HG02938 (cell line): ENCODE data around the gene PARVB.
A peak's percentile ranks its signal among the peaks of the same experiment; 100 is the strongest.

Experiments
- ATAC-seq: cut with Tn5 transposase; IDR thresholded peaks from one replicate; pipeline ENCODE4 v1.9.1; 2021; ENCODE audit warnings: mild to moderate bottlenecking, moderate library complexity; ENCODE audit not compliant: unreplicated experiment

The PARVB gene

GRCh38 chr22:44025171-44026065 lies 1.3 kb downstream of the PARVB start:
- peak; percentile 57 for ATAC-seq

DNA sequence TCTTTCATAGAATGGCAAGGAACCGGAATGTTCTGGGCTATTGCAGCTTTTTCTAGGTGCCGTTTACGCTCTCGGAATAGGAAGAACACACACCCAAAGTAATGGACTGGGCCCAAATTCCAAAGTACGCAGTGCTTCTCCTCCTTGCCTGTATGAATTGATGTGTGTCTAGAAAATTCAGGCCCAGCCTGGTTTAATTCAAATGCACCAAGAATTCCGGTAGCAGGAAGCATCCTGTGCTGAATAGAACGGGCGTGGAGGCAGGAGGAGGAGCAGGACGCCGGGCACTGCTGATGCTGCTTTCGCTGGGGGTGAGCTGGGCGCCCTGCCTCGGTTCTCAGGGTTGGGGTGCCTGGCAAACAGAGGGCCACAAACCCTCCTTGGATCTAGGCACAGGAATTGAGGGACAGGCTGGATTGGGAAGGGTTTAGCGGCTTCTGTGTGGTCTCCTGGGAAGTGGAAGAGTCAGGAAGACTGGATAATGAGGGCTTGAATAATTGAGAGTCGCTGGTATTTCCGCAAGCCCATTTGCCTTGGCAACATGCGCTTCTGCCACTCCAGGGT lies 2.0 kb downstream of the PARVB start:
- ATAC-seq = no peak

- peak; percentile 69 for ATAC-seq
Measured at GRCh38 chr22:44026630-44027511, 2.8 kb downstream of the PARVB start.

GRCh38 chr22:44028091-44028490 lies 4.0 kb downstream of the PARVB start:
- ATAC-seq = no peak

- ATAC-seq = no peak
Measured at GRCh38 chr22:44029069-44029468, 5.0 kb downstream of the PARVB start.

DNA sequence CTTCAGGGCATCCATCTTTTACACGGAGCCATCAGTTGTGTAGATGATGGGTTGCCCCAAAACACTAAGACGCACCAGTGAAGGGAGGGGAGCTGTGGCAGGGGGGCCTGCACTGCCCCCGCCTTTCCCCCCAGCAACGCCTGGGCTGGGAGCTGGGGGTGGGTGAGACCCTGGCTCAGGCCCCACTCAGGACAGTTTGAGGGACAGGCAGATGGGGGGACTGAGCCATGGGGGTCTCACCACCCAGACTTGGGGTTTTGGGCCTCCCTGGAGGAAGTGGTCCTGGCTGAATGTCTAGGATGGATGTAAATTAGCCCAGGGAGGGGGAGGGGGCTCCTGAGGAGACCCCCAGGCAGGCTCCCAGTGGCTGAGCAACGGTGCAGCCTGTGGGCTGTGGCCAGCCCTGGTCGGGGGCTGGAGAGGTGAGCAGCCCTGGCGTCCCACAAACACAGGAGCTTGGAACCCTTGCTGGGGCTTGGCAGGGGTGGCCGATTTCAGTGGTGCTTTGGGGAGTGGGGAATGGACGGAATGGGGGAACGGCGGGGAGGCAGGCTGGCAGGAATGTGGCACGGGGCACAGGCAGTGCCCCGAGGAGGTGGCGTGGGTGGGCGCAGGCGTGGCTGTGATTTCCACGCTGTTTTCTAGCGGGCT lies 6.1 kb downstream of the PARVB start:
- ATAC-seq = no peak

- ATAC-seq = no peak
Measured at GRCh38 chr22:44030702-44031082, 6.6 kb downstream of the PARVB start.

GRCh38 chr22:44031158-44031952 lies 7.3 kb downstream of the PARVB start:
- no peak for ATAC-seq

DNA sequence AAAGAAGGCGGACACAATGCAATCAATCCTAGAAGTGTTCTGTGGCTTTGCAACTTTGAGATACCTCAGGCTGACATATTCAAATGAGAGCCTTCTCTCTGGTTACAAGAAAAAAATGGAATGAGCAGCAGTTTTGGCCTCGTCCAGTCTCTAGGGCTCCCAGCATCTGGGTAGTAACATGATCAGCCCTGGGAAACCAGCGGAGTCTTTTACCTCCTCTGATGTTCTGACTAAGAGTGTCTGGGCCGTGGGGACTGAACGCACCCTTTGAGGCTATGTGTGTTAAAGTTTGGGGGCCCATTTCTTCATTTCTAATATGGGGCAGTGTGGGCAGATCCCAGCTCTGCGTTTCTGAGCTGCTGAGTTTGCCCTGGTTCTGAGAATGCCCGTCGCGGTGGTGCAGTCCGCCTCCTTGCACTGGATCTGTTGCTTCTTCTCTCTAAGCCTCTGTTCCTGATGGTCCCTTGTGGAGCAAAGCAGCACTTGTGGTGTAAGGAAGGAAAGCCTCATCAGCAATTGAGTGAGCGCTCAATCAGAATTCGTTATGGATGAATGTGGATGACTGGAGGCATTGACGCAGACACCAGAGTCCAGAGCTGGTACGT lies 8.1 kb downstream of the PARVB start:
- no peak for ATAC-seq

DNA sequence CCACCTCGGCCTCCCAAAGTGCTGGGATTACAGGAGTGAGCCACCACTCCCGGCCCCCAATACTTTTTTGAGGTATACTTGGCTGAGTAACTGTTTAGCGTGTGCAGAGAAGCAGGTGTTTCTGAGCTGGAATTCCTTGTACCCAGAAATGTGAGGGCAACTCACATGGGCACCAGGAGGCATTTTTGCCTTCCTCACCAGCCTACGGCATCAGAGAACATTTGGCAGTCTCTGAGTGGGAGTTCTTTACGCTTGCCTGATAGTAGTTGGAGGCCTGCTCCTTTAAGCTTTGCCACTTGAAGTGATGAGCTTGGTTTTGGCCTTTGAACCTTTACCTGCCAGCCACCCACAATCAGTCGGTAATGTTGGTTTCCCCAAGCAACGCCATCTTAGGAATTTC lies 9.2 kb downstream of the PARVB start:
- no peak for ATAC-seq

DNA sequence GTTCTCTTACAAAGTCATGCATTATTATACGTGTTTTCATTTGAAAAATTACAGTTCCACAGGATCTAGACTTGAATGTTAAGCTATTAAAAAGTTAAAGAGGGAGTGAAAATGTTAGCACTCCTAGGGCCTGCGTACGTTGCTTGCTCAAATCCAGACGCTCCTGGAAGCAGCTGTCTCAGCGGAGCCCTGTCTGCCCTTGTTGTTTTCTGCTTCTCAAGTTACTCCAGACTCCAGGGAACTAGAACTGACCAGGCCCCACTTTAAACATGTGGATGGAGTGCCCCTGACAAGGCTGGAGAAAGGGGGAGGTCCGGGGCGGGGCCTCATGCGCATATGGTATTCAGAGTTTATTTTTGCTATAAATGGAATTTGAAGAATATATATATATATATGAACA lies 9.6 kb downstream of the PARVB start:
- no peak for ATAC-seq

DNA sequence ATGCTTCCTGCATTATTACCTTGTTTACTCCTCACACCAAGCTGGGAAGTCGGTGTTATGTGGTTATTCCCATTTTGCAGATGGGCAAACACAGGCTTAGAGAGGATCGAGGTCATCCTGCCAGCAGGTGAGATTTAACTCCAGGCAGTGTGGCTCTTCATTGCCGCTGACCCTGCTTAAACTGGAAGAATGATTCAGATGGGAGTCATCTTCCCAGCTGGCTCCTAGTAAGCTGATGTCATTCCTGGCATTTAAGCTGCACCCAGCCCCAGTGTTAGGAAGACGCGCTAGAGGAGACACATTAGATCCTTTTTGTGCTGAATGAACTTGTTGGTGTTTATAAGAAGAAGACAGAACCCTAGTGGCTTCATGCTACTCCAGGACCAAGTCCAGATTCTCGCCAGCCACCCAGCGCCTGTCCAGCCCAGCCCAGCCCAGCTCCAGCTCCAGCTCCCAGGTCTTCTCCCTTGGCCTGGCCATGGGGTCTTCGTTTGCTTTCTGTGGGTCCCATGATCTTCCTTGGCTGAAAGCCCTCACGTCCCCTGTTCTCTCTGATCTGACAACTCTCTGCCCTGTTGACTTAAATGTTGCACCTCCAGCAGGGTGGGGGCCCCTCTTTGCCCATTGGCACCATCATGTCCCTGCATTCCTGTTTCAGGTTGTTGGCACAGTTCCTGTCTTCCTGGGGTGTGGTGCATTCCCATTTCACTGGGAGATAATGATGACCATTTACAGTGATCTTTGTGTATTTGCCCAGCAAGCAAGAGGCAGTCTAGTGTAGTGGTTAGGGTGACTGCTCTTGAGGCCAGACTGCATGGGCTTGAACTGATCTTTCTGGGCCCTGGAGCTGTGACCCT lies 13.6 kb downstream of the PARVB start:
- ATAC-seq = no peak

DNA sequence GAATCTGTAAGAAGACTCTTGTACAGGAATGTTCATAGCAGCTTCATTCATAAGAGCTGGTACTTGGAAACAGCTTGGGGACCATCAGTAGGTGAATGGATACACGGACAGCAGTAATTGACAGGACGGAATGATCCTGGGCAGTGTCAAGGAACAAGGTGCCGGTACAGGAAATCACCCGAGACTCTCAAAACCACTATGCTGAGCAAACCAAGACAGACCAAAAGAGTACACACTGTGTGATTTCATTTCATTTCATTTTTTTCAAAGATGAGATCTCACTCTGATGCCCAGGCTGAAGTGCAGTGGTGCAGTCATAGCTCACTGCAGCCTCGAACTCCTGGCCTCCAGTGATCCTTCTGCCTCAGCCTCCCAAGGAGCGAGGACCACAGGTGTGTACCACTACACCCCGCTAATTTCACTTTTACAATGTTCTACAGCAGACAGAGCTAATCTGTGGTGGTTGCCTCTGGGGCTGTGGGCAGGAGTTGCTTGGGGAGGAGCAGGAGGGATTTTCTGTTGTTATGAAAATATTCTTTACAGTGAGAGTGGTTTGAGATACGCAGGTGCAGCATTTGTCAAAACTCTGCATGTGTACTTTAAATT lies 15.6 kb downstream of the PARVB start:
- no peak for ATAC-seq

DNA sequence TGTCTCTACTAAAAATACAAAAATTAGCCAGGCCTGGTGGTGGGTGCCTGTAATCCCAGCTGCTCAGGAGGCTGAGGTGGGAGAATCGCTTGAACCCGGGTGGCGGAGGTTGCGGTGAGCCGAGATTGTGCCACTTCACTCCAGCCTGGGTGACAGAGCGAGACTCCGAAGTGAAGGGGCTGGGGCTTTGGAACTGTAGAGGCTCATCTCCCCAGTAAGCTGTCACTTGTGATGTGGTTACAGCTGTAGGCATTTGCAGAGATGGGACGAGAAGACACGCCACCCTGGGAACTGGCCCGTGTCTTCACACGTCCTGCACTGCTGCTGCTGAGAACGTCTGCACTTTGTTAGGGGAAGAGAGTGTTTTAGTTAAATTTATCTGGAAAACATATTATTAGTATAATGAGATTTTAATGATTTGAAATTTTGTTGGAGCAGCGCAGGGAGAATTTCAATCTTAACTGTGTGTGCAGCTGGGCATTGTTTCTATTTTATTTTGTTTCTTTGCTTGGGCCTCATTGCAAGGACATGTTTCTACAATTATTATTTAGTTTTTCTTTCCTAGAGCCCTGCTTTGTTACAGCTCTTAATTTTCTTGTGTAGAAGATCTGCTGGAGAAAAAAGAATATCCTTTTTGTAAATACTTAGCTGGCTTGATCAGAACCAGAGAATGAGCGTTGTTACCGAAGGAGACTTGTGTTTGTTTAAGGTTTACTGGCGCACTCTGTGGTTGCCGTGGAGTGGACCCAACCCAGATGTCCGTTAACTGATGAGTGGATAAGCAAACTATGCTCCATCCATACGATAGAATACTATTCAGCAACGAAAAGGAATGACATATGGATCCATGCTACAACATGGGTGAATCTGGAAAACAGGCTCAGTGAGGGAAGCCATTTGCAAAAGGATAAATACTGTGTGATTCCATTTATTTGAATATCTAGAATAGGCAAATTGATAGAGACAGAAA lies 18.4 kb downstream of the PARVB start:
- ATAC-seq = peak; percentile 43

DNA sequence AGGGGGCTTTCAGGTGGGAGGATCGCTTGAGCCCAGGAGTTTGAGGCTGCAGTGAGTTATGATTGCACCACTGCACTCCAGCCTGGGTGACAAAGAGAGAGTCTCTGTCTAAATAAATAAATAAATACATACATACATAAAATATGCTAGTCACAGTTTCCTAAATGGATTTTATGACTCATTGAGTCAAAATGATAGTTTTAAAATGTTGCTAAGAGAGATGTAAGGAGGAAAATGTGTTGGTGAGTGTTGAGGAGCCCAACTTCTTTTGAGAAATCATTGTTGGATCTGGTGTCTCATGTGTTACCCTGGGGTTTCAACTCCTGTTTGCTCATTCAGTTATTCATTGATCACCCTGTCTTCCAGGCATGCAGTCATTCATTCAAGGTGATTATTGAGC lies 21.0 kb downstream of the PARVB start:
- no peak for ATAC-seq

DNA sequence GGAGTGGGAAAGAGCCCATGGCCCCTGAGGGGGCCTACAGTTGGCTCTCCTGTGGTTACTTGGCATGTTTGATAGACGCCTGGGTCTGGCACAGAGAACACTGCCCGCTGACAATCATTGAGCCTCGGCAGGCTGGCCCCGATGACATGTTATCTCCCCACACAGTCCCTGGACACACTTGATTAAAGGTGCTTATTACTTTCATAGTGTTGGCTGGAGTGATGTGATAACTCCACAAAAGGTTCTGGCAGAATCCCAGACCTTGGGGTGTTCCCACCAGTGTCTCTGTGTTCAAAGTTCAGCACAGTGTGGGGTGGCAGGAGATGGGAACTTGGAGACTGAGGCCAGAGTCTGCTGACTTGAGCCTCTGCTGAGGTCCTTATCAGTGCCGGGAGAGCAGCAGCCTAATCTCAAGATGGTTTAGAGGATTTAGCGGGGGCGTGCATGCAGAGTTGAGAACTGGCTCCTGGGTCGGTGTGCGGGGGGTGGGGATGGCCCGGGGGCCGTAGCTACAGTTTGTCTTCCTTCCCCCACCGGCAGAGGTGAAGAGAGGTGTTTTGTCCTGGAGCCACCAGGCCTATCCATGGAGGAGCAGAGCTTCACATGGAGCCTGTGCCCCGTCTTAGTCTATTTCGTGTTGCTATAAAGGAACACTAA lies 22.5 kb downstream of the PARVB start:
- no peak for ATAC-seq

- ATAC-seq = no peak
Measured at GRCh38 chr22:44047891-44048301, 23.8 kb downstream of the PARVB start.
